Measurements from ENCODE around the gene HLF.
"Not testable (repeated sequence)": the region's sequence is repeated elsewhere in the genome, so short reads cannot be mapped to it uniquely, and the experiment has no call there.

Gene HLF

GRCh38 chr17:55324296-55324978 is 59.7 kb downstream of the HLF start:
- no peak for DNase-seq (ENCODE audit: low read depth)
- no peak overlapping the region for H3K4me3 ChIP-seq (ENCODE audit: low read length)
- TF ChIP-seq, protein P1, sequence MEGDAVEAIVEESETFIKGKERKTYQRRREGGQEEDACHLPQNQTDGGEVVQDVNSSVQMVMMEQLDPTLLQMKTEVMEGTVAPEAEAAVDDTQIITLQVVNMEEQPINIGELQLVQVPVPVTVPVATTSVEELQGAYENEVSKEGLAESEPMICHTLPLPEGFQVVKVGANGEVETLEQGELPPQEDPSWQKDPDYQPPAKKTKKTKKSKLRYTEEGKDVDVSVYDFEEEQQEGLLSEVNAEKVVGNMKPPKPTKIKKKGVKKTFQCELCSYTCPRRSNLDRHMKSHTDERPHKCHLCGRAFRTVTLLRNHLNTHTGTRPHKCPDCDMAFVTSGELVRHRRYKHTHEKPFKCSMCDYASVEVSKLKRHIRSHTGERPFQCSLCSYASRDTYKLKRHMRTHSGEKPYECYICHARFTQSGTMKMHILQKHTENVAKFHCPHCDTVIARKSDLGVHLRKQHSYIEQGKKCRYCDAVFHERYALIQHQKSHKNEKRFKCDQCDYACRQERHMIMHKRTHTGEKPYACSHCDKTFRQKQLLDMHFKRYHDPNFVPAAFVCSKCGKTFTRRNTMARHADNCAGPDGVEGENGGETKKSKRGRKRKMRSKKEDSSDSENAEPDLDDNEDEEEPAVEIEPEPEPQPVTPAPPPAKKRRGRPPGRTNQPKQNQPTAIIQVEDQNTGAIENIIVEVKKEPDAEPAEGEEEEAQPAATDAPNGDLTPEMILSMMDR (conservative IDR thresholded peaks at IDR 0.05; ENCODE audit: low read length), result no peak

DNA sequence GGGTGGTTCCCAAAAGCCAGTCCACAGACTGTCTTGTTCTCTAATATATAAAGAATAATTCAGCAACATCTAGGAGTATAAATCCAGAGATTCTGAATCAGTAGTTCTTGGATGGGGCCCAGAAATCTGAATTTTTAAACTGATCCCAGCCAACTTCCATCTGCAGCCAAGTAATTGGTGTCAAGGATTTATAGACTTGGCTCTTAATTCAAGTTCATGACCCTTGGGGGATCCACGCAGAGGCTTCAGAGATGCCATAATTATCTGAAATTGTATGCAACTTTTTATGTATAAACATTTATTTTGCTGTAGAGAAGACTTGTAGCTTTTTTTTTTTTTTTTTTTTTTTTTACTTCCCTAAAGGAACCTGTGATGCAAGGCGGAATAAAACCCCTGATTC is 60.6 kb downstream of the HLF start:
- no peak for DNase-seq (ENCODE audit: low read depth)
- TF ChIP-seq, protein P1 (conservative IDR thresholded peaks at IDR 0.05; ENCODE audit: low read length), result no peak
- H3K4me3 ChIP-seq (ENCODE audit: low read length), result no peak overlapping the region

- no peak overlapping the region for H3K4me3 ChIP-seq (ENCODE audit: low read length)
- TF ChIP-seq, protein P1 (conservative IDR thresholded peaks at IDR 0.05; ENCODE audit: low read length), result no peak
- DNase-seq (ENCODE audit: low read depth), result no peak
Measured at GRCh38 chr17:55326030-55326429, 61.3 kb downstream of the HLF start.

DNA sequence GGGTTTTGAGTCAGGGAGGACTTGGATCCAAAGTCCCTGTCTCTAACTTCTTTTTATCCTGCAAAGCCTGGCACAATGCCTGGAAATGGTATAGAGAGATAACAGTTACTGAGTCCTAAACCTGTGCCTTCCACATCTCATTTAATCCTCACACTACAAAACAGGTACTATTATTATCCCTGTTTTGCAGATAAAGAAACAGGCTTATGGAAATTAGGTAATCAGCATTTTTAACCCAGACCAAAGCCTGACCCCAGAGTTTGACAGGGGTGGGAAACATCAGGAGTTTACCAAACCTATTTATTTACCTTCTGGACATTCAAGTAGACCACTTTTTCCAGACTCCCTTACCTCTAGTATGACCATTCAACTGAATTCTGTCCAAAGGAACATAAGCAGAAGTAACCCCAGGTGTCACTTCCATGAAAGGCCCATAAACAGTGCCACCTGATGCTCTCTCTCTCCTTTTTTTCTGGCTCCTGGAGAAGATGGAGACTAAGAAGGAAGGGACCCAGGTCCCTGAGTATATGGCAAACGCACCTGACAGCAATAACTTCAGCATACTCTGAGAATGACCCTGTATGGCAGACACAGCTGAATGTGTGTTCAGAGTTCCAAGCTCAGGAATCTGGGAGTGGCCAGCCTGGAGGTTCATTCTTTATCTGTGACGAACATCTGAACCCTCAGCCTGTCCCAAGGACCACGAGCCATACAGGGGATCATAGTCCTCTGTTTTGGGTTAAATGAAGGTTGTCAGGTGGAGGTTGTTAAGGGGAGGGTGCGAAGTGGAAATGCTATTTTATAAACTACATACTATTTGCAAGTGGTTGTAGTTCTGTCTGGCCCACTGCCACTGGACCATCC is 62.7 kb downstream of the HLF start:
- TF ChIP-seq, protein P1 (conservative IDR thresholded peaks at IDR 0.05; ENCODE audit: low read length), result no peak
- no peak for DNase-seq (ENCODE audit: low read depth)
- no peak overlapping the region for H3K4me3 ChIP-seq (ENCODE audit: low read length)

DNA sequence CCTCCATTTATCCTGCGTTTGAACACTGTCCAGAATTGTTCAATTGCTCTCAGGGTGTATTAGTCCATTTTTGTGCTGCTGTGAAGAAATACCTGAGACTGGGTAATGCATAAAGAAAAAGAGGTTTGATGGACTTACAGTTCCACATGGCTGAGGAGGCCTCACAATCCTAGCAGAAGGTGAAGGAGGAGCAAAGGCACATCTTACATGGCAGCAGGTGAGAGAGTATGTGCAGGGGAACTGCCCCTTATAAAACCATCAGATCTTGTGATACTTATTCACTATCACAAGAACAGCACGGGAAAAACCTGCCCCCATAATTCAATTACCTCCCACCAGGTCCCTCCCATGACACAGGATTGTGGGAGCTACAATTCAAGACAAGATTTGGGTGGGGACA is 63.8 kb downstream of the HLF start:
- H3K4me3 ChIP-seq (ENCODE audit: low read length); DNase-seq (ENCODE audit: low read depth): not testable (repeated sequence)

GRCh38 chr17:55330344-55330933 is 65.7 kb downstream of the HLF start:
- TF ChIP-seq, protein P1 (conservative IDR thresholded peaks at IDR 0.05; ENCODE audit: low read length), result no peak
- H3K4me3 ChIP-seq (ENCODE audit: low read length), result no peak overlapping the region
- DNase-seq (ENCODE audit: low read depth), result no peak

DNA sequence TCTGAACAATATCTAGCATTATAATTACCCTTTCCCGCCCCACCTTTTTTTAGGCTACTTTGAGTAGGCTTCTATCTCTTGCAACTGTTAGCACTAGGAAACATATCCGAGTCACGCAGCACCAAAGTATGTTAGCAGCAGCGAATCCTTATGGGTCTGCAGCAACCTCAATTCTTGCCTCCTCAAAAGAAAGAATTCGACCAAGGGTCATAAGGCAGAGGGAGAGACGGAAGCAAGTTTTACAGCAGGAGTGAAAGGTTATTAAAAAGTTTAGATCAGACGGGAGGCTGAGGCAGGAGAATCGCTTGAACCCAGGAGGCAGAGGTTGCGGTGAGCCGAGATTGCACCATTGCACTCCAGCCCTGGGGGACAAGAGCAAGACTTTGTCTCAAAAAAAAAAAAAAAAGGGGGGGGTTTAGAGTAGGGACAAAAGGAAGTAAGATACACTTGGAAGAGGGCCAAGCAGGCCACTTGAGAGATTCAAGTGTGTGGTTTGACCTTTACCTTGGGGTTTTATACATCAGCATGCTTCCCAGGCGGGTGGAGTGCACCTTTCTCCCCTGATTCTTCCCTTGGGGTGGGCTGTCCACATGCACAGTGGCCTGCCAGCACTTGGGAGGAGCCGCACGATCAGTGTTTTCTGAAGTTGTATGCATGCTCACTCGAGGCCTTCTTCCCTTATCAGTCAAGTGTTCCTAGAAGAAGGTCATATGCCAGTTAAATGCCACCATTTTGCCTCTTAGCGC is 67.7 kb downstream of the HLF start:
- DNase-seq (ENCODE audit: low read depth), result no peak

More for the DNA sequence above, 67.7 kb downstream of the HLF start:
- TF ChIP-seq, protein P1 (conservative IDR thresholded peaks at IDR 0.05; ENCODE audit: low read length), result no peak
- H3K4me3 ChIP-seq (ENCODE audit: low read length), result no peak overlapping the region
